Smooth muscle cell (in vitro differentiated cells): ENCODE measurements around the gene POLR2J. TPM values are rescaled to one million over a fixed set of nuclear protein-coding genes. Genes with fewer than 3 reads are reported as not detected.

Source experiments
- DNase-seq: peaks from one replicate; lab custom pipeline; 2025; ENCODE audit not compliant: unreplicated experiment; lab: John Stamatoyannopoulos, UW
- H2AFZ ChIP-seq: fragments of 200-600 bp; sonication (generic); 2 replicates; pipeline ENCODE4 v1.6.0; 2016; ENCODE audit warnings: antibody characterized with exemption, low read depth, mild to moderate bottlenecking
- H3F3A ChIP-seq: fragments of 200-600 bp; sonication (generic); 2 replicates; pipeline ENCODE4 v1.6.0; 2017; ENCODE audit warnings: antibody characterized with exemption, low read depth
- H3K27ac ChIP-seq: fragments of 200-600 bp; sonication (generic); 2 replicates; pipeline ENCODE4 v1.5.1; 2016; ENCODE audit warnings: low read depth, mild to moderate bottlenecking
- H3K27me3 ChIP-seq: fragments of 200-600 bp; sonication (generic); 2 replicates; pipeline ENCODE4 v1.6.1; 2016; ENCODE audit warnings: low read depth, mild to moderate bottlenecking
- H3K36me3 ChIP-seq: fragments of 200-600 bp; sonication (generic); 2 replicates; pipeline ENCODE4 v1.5.1; 2016; ENCODE audit warnings: low read depth
- H3K4me1 ChIP-seq: fragments of 200-600 bp; sonication (generic); 2 replicates; pipeline ENCODE4 v1.5.1; 2016; ENCODE audit warnings: low read depth
- H3K4me2 ChIP-seq: fragments of 200-600 bp; sonication (generic); 2 replicates; pipeline ENCODE4 v1.6.0; 2016; ENCODE audit warnings: mild to moderate bottlenecking
- H3K4me3 ChIP-seq: fragments of 200-600 bp; sonication (generic); 2 replicates; pipeline ENCODE4 v1.5.1; 2016; ENCODE audit warnings: mild to moderate bottlenecking
- H3K79me2 ChIP-seq: fragments of 200-600 bp; sonication (generic); 2 replicates; pipeline ENCODE4 v1.6.0; 2016; ENCODE audit warnings: low read depth, mild to moderate bottlenecking
- H3K9ac ChIP-seq: fragments of 200-600 bp; sonication (generic); 2 replicates; pipeline ENCODE4 v1.6.0; 2016; ENCODE audit warnings: low read depth
- H3K9me3 ChIP-seq: fragments of 200-600 bp; sonication (generic); replicated peaks from 2 replicates; pipeline ENCODE4 v1.5.1; 2016; ENCODE audit warnings: low read depth
- H4K20me1 ChIP-seq: fragments of 200-600 bp; sonication (generic); 2 replicates; pipeline ENCODE4 v1.6.0; 2016; ENCODE audit warnings: low read depth
- WGBS: methylation state at CpG from one replicate; pipeline ENCODE4 v1.1.7; 2016; ENCODE audit warnings: low lambda C conversion rate; 5-methylcytosine and 5-hydroxymethylcytosine counted together
- polyA plus RNA-seq: library from polyadenylated mRNA; unstranded; fragments of >200 nt; fragmentation: Nextera tagmentation; extraction: Ambion mirVana; gene quantifications from 2 replicates; pipeline ENCODE4 v1.2.1, GENCODE V29; 2016
- total RNA-seq: library from RNA; depleted of rRNA; stranded (reverse); fragments of >200 nt; gene quantifications from 2 replicates; pipeline ENCODE4 v1.2.3, GENCODE V29; 2014
- TF ChIP-seq, protein P1 (sequence below): fragments of 200-600 bp; sonication (generic); IDR thresholded peaks from 2 replicates; pipeline ENCODE4 v1.5.1; 2017; ENCODE audit warnings: borderline replicate concordance, mild to moderate bottlenecking, antibody characterized with exemption; ENCODE audit not compliant: insufficient read depth, poor library complexity, severe bottlenecking

POLR2J gene
- total and polyA plus RNA-seq, 2 experiments from 2014 or later, result 13.1 to 92.2 TPM

DNA sequence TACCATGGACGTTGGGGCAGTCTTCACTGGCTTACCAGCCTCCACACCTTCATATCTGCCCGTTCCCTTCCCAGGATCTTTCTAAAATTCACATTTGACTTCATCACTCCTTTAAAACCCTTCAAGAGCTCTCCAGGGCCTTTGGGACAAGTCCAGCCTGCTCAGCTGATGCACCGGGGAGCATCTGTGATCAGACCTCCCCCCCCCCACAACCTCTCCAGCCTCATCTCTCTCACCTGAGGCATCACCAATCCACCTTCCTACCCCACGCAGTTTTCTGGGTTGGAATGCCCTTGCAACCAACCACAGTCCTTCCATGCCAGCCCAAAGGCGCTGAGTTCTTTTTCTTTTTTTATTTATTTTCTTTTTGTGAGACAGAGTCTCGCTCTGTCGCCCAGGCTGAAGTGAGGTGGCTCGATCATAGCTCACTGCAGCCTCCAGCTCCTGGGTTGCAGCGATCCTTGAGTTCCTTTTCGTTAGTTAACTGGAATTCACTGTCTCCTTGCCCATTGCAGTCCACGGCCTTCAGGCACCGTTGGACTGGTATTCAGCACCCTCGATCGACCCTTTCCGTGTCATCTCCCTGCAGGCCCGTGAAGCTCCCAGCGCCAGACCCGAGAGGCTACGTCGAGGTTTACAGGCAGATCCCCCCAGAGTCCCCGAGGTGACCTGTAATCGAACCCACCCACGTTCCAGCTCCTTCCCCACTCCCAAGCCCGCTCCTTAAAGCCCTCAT, 14.7 kb downstream of the POLR2J start:
- 21% methylated on average over 24 of the region's 24 CpGs for WGBS
- Histone ChIP-seq H2AFZ (peak overlapping the region; percentile 92), H3F3A (no peaks in the 10 kb centered on the region), H3K4me1 (peaks cover 6% of the 10 kb centered on the region), H3K36me3 (no peaks in the 10 kb centered on the region), H3K79me2 (peaks cover 27% of the 10 kb centered on the region), H4K20me1 (no peaks in the 10 kb centered on the region), H3K9ac (peak overlapping the region; percentile 90), H3K4me2 (peak overlapping the region; percentile 99), H3K27ac (no peak overlapping the region), H3K9me3 (no peaks in the 10 kb centered on the region), H3K4me3 (peak overlapping the region; percentile 95), H3K27me3 (no peaks in the 10 kb centered on the region)
- TF ChIP-seq, protein P1, sequence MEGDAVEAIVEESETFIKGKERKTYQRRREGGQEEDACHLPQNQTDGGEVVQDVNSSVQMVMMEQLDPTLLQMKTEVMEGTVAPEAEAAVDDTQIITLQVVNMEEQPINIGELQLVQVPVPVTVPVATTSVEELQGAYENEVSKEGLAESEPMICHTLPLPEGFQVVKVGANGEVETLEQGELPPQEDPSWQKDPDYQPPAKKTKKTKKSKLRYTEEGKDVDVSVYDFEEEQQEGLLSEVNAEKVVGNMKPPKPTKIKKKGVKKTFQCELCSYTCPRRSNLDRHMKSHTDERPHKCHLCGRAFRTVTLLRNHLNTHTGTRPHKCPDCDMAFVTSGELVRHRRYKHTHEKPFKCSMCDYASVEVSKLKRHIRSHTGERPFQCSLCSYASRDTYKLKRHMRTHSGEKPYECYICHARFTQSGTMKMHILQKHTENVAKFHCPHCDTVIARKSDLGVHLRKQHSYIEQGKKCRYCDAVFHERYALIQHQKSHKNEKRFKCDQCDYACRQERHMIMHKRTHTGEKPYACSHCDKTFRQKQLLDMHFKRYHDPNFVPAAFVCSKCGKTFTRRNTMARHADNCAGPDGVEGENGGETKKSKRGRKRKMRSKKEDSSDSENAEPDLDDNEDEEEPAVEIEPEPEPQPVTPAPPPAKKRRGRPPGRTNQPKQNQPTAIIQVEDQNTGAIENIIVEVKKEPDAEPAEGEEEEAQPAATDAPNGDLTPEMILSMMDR, result no peak
- DNase-seq, result no peak

DNA sequence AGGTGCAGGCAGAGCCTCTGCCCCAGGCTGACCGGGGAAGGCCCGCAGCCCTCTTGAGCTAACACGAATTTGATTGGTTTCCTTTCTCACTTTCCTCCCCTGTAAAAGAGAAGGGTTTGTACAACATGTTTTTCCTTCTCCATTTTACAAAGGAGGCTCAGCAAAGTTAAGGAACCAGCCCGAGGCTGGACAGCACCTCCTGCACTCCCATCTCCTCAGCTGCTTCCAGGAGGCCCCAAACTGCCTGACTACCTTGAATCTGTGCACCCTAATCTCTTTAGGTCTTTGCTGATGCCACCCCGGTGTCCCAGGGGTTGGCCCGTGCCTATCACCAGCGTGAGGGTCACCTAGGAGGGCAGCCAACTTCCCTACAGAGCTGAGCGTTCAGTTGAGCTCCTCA, 18.3 kb downstream of the POLR2J start:
- no peak overlapping the region for H3K27ac ChIP-seq

DNA sequence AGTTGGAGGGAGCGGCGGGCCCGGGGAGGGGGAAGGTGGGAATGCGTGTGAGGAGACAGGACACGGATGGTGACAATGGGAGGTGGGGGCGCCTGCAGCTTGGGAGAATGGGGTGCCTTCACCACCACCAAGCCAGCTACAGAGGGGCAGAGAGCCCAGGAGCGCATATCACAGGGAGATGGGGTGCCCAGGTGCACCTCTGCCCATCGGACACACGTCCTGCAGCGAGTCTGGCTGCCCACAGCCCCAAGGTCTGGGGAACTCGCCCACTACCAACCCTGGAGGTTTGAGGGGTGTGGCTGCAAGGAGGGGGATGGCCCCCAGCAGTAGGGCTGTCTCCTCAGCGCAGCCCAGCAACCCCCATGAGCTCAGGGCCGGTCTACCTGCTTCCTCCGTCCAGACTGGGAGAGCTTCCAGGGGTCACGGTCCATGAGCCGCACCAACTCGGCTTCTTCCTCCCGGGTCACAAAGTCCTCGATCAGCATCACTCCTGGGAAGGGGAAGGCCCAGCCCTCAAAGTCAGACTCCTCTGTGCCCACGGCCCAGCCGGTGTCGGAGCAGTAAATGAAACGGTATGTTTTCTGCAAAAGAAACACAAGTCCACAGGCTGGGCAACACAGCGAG, 19.4 kb downstream of the POLR2J start:
- Histone ChIP-seq H4K20me1 (peaks cover 11% of the 10 kb centered on the region), H3K4me3 (no peak overlapping the region), H3K79me2 (peaks cover 24% of the 10 kb centered on the region), H3F3A (peaks cover 8% of the 10 kb centered on the region), H2AFZ (no peak overlapping the region), H3K27me3 (no peaks in the 10 kb centered on the region), H3K36me3 (no peaks in the 10 kb centered on the region), H3K4me2 (no peak overlapping the region), H3K9ac (no peak overlapping the region), H3K4me1 (peaks cover 6% of the 10 kb centered on the region), H3K27ac (no peak overlapping the region), H3K9me3 (no peaks in the 10 kb centered on the region)
- TF ChIP-seq, protein P1, result no peak
- 98% methylated on average over 23 of the region's 24 CpGs for WGBS
- no peak for DNase-seq

More for the DNA sequence above, 18.3 kb downstream of the POLR2J start:
- H3K36me3 ChIP-seq, result no peaks in the 10 kb centered on the region
- H3F3A ChIP-seq, result peaks cover 6% of the 10 kb centered on the region
- TF ChIP-seq, protein P1, result no peak
- H3K79me2 ChIP-seq, result peaks cover 27% of the 10 kb centered on the region
- no peak overlapping the region for H2AFZ ChIP-seq
- no peaks in the 10 kb centered on the region for H3K9me3 ChIP-seq
- peaks cover 6% of the 10 kb centered on the region for H3K4me1 ChIP-seq
- 100% methylated on average over 8 of the region's 8 CpGs for WGBS
- no peak overlapping the region for H3K4me3 ChIP-seq
- no peak for DNase-seq
- H3K9ac ChIP-seq, result no peak overlapping the region
- H4K20me1 ChIP-seq, result peaks cover 9% of the 10 kb centered on the region
- H3K27me3 ChIP-seq, result no peaks in the 10 kb centered on the region
- no peak overlapping the region for H3K4me2 ChIP-seq
